Measurements from ENCODE around the gene SH3GL1. TPM values are rescaled to one million over a fixed set of nuclear protein-coding genes. Genes with fewer than 3 reads are reported as not detected.

Gene SH3GL1
- total RNA-seq, 4 donors from 2014 or later, result 11.8 to 69.3 (median 29.5) TPM

DNA sequence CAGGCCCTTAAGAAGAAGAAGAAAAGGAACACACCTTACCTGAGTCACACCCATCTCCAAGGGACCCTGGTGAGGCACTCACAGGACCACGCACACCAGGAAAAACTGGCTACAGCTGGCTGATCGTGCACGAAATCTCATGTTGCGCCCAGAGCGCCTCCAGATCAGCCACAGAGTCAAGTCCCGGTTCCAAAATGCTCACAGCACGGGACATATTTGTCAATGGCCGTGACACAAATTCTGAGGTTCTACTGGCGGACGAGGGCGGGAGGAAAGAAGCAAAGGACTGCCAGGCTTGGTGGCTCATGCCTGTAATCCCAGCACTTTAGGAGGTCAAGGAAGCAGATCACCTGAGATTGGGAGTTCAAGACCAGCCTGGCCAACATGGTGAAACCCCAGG is 21.5 kb downstream of the SH3GL1 start:
- Histone ChIP-seq H3K27ac (no peak overlapping the region), H3K9me3 (no peaks in the 10 kb centered on the region), H3K4me1 (peaks cover 20 to 27% of the 10 kb centered on the region in 2 donors), H3K36me3 (no peaks in the 10 kb centered on the region), H3K4me3 (no peak overlapping the region), H3K27me3 (no peaks in the 10 kb centered on the region)
- TF ChIP-seq, protein P1, sequence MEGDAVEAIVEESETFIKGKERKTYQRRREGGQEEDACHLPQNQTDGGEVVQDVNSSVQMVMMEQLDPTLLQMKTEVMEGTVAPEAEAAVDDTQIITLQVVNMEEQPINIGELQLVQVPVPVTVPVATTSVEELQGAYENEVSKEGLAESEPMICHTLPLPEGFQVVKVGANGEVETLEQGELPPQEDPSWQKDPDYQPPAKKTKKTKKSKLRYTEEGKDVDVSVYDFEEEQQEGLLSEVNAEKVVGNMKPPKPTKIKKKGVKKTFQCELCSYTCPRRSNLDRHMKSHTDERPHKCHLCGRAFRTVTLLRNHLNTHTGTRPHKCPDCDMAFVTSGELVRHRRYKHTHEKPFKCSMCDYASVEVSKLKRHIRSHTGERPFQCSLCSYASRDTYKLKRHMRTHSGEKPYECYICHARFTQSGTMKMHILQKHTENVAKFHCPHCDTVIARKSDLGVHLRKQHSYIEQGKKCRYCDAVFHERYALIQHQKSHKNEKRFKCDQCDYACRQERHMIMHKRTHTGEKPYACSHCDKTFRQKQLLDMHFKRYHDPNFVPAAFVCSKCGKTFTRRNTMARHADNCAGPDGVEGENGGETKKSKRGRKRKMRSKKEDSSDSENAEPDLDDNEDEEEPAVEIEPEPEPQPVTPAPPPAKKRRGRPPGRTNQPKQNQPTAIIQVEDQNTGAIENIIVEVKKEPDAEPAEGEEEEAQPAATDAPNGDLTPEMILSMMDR (IDR thresholded peaks at IDR 0.05), result no peak
- no peak for TF ChIP-seq POLR2A (IDR thresholded peaks at IDR 0.05)
- no peak for DNase-seq
- intact Hi-C loops (cut with DNase I; ENCODE audit: low total_unique reads), result no loop called here

- Histone ChIP-seq H3K27ac (peak overlapping the region in 1 of 2 donors; percentile 84), H3K27me3 (no peaks in the 10 kb centered on the region), H3K4me1 (peaks cover 22 to 33% of the 10 kb centered on the region in 2 donors), H3K4me3 (no peak overlapping the region), H3K36me3 (no peaks in the 10 kb centered on the region), H3K9me3 (no peaks in the 10 kb centered on the region)
- DNase-seq, result peak in 1 of 2 donors; percentile 18
- intact Hi-C loops (cut with DNase I; ENCODE audit: low total_unique reads), result no loop called here
- TF ChIP-seq, protein P1 (IDR thresholded peaks at IDR 0.05), result no peak
- no peak for TF ChIP-seq POLR2A (IDR thresholded peaks at IDR 0.05)
Measured at GRCh38 chr19:4376991-4377781, 23.2 kb downstream of the SH3GL1 start.

DNA sequence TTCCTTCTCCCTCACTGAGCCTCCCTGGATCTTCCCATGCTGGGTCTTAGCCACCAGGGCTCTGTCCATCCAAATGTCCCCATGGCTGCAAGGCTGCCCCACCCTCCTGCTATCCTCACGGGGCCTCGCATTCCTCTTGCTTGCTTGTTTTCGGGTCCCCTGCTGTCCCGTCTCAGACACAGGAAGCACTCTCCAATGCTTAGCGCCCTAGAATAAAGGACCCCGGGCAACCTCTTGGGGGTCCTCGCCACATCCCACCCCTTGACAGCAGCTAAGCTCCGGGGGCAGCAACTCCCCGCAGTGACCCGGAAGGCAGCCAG is 23.7 kb downstream of the SH3GL1 start:
- peaks cover 22 to 33% of the 10 kb centered on the region in 2 donors for H3K4me1 ChIP-seq
- intact Hi-C loops (cut with DNase I; ENCODE audit: low total_unique reads), result no loop called here
- no peak overlapping the region for H3K4me3 ChIP-seq
- TF ChIP-seq POLR2A (IDR thresholded peaks at IDR 0.05), result no peak
- TF ChIP-seq, protein P1 (IDR thresholded peaks at IDR 0.05), result no peak
- peak overlapping the region in 1 of 2 donors; percentile 84 for H3K27ac ChIP-seq
- H3K36me3 ChIP-seq, result no peaks in the 10 kb centered on the region
- DNase-seq, result no peak
- no peaks in the 10 kb centered on the region for H3K9me3 ChIP-seq
- no peaks in the 10 kb centered on the region for H3K27me3 ChIP-seq

GRCh38 chr19:4376028-4376670 is 24.2 kb downstream of the SH3GL1 start:
- Histone ChIP-seq H3K4me3 (no peak overlapping the region), H3K27me3 (no peaks in the 10 kb centered on the region), H3K36me3 (no peaks in the 10 kb centered on the region), H3K27ac (peak overlapping the region in 1 of 2 donors; percentile 84), H3K4me1 (peaks cover 22 to 33% of the 10 kb centered on the region in 2 donors), H3K9me3 (no peaks in the 10 kb centered on the region)
- intact Hi-C loops (cut with DNase I; ENCODE audit: low total_unique reads), result no loop called here
- TF ChIP-seq POLR2A (IDR thresholded peaks at IDR 0.05), result no peak
- TF ChIP-seq, protein P1 (IDR thresholded peaks at IDR 0.05), result no peak
- DNase-seq, result no peak

Measured in uterus (tissue), 4 donors.